ENCODE data around the gene EIF3A. TPM values are rescaled to one million over a fixed set of nuclear protein-coding genes. Genes with fewer than 3 reads are reported as not detected.
A peak's percentile ranks its signal among the peaks of the same experiment; 100 is the strongest.
"Not testable (repeated sequence)": the region's sequence is repeated elsewhere in the genome, so short reads cannot be mapped to it uniquely, and the experiment has no call there.

Gene EIF3A
- 86.0 and 89.5 TPM in 2 replicates for total RNA-seq (2014; rRNA removed; shearing (Covaris generic))

- Histone ChIP-seq H3K27me3 (replicated peaks) (no peaks in the 10 kb centered on the region), H3K4me1 (replicated peaks) (peaks cover 21% of the 10 kb centered on the region), H3K27ac (peak within 1 kb of the TSS; percentile 88), H3K9me3 (replicated peaks) (no peaks in the 10 kb centered on the region), H3K36me3 (peaks cover 29% of the 10 kb centered on the region), H3K4me3 (peak within 1 kb of the TSS; percentile 86)
- DNase-seq (ENCODE audit: low read depth in 1 of 2, low spot score in 2 of 2), result peak; percentile 90 to 95
Measured at GRCh38 chr10:119080521-119081259, at the start of gene EIF3A. TSS of gene EIF3A (minus strand) at chr10:119080817. CDS start at chr10:119080676, 141 bp downstream.

- peaks cover 61% of the 10 kb centered on the region for H3K36me3 ChIP-seq
- no peak overlapping the region for H3K27ac ChIP-seq
- H3K4me1 ChIP-seq (replicated peaks), result peaks cover 22% of the 10 kb centered on the region
- H3K27me3 ChIP-seq (replicated peaks), result no peaks in the 10 kb centered on the region
- H3K4me3 ChIP-seq, result no peak overlapping the region
- H3K9me3 ChIP-seq (replicated peaks), result no peaks in the 10 kb centered on the region
- DNase-seq (ENCODE audit: low read depth in 1 of 2, low spot score in 2 of 2), result no peak
Measured at GRCh38 chr10:119129721-119130120, 49.1 kb upstream of the EIF3A start.

- Histone ChIP-seq H3K4me1 (replicated peaks) (peaks cover 11% of the 10 kb centered on the region), H3K9me3 (replicated peaks) (no peaks in the 10 kb centered on the region), H3K36me3 (peaks cover 52% of the 10 kb centered on the region), H3K27ac (no peak overlapping the region), H3K4me3 (no peak overlapping the region), H3K27me3 (replicated peaks) (no peaks in the 10 kb centered on the region)
- DNase-seq (ENCODE audit: low read depth in 1 of 2, low spot score in 2 of 2), result no peak
Measured at GRCh38 chr10:119125942-119126341, 45.3 kb upstream of the EIF3A start.

- no peak overlapping the region for H3K4me3 ChIP-seq
- H3K27me3 ChIP-seq (replicated peaks), result no peaks in the 10 kb centered on the region
- no peak overlapping the region for H3K27ac ChIP-seq
- no peaks in the 10 kb centered on the region for H3K4me1 ChIP-seq (replicated peaks)
- no peak for DNase-seq (ENCODE audit: low read depth in 1 of 2, low spot score in 2 of 2)
- H3K36me3 ChIP-seq, result peaks cover 59% of the 10 kb centered on the region
- H3K9me3 ChIP-seq (replicated peaks), result no peaks in the 10 kb centered on the region
Measured at GRCh38 chr10:119120875-119121274, 40.3 kb upstream of the EIF3A start.

- H3K4me3 ChIP-seq, result no peak overlapping the region
- H3K27me3 ChIP-seq (replicated peaks), result no peaks in the 10 kb centered on the region
- H3K4me1 ChIP-seq (replicated peaks), result no peaks in the 10 kb centered on the region
- DNase-seq (ENCODE audit: low read depth in 1 of 2, low spot score in 2 of 2), result no peak
- peaks cover 55% of the 10 kb centered on the region for H3K36me3 ChIP-seq
- H3K27ac ChIP-seq, result no peak overlapping the region
- H3K9me3 ChIP-seq (replicated peaks), result no peaks in the 10 kb centered on the region
Measured at GRCh38 chr10:119120413-119120867, 39.8 kb upstream of the EIF3A start.

GRCh38 chr10:119119400-119119799, 38.8 kb upstream of the EIF3A start:
- H3K27me3 ChIP-seq (replicated peaks), result no peaks in the 10 kb centered on the region
- no peak overlapping the region for H3K4me3 ChIP-seq
- no peaks in the 10 kb centered on the region for H3K9me3 ChIP-seq (replicated peaks)
- H3K27ac ChIP-seq, result no peak overlapping the region
- DNase-seq (ENCODE audit: low read depth in 1 of 2, low spot score in 2 of 2), result no peak
- H3K4me1 ChIP-seq (replicated peaks), result no peaks in the 10 kb centered on the region
- peaks cover 50% of the 10 kb centered on the region for H3K36me3 ChIP-seq

GRCh38 chr10:119118231-119118630, 37.6 kb upstream of the EIF3A start:
- Histone ChIP-seq H3K9me3 (replicated peaks) (no peaks in the 10 kb centered on the region), H3K36me3 (peaks cover 50% of the 10 kb centered on the region), H3K4me3 (no peak overlapping the region), H3K27me3 (replicated peaks) (no peaks in the 10 kb centered on the region), H3K27ac (no peak overlapping the region), H3K4me1 (replicated peaks) (peaks cover 4% of the 10 kb centered on the region; the same call in 1 of the 2 replicates)
- no peak for DNase-seq (ENCODE audit: low read depth in 1 of 2, low spot score in 2 of 2)

GRCh38 chr10:119116326-119116951, 35.8 kb upstream of the EIF3A start:
- Histone ChIP-seq H3K4me3 (no peak overlapping the region), H3K4me1 (replicated peaks) (peaks cover 8% of the 10 kb centered on the region; the same call in 1 of the 2 replicates), H3K9me3 (replicated peaks) (no peaks in the 10 kb centered on the region), H3K27me3 (replicated peaks) (no peaks in the 10 kb centered on the region), H3K36me3 (peaks cover 44% of the 10 kb centered on the region), H3K27ac (0 out of 2 replicates have a peak overlapping the region, but pooled peaks have one; percentile 28)
- no peak for DNase-seq (ENCODE audit: low read depth in 1 of 2, low spot score in 2 of 2)

- H3K4me3 ChIP-seq, result no peak overlapping the region
- H3K36me3 ChIP-seq, result peaks cover 43% of the 10 kb centered on the region
- H3K27ac ChIP-seq, result 0 out of 2 replicates have a peak overlapping the region, but pooled peaks have one; percentile 28
- H3K4me1 ChIP-seq (replicated peaks), result peaks cover 8% of the 10 kb centered on the region; the same call in 1 of the 2 replicates
- no peaks in the 10 kb centered on the region for H3K27me3 ChIP-seq (replicated peaks)
- no peaks in the 10 kb centered on the region for H3K9me3 ChIP-seq (replicated peaks)
- DNase-seq (ENCODE audit: low read depth in 1 of 2, low spot score in 2 of 2), result no peak
Measured at GRCh38 chr10:119115926-119116325, 35.3 kb upstream of the EIF3A start.

- peaks cover 37% of the 10 kb centered on the region for H3K36me3 ChIP-seq
- no peak overlapping the region for H3K4me3 ChIP-seq
- peaks cover 8% of the 10 kb centered on the region; the same call in 1 of the 2 replicates for H3K4me1 ChIP-seq (replicated peaks)
- no peak for DNase-seq (ENCODE audit: low read depth in 1 of 2, low spot score in 2 of 2)
- no peaks in the 10 kb centered on the region for H3K27me3 ChIP-seq (replicated peaks)
- H3K9me3 ChIP-seq (replicated peaks), result no peaks in the 10 kb centered on the region
- no peak overlapping the region for H3K27ac ChIP-seq
Measured at GRCh38 chr10:119113751-119114732, 33.4 kb upstream of the EIF3A start.

GRCh38 chr10:119112056-119112455, 31.4 kb upstream of the EIF3A start:
- no peaks in the 10 kb centered on the region for H3K9me3 ChIP-seq (replicated peaks)
- DNase-seq (ENCODE audit: low read depth in 1 of 2, low spot score in 2 of 2), result no peak
- no peaks in the 10 kb centered on the region for H3K27me3 ChIP-seq (replicated peaks)
- H3K27ac ChIP-seq, result peak overlapping the region; percentile 46
- H3K4me1 ChIP-seq (replicated peaks), result peaks cover 8% of the 10 kb centered on the region; the same call in 1 of the 2 replicates
- peaks cover 38% of the 10 kb centered on the region for H3K36me3 ChIP-seq
- no peak overlapping the region for H3K4me3 ChIP-seq

- H3K27ac ChIP-seq, result not testable (repeated sequence)
Measured at GRCh38 chr10:119107771-119108170, 27.2 kb upstream of the EIF3A start.

GRCh38 chr10:119107106-119107505, 26.5 kb upstream of the EIF3A start:
- not testable (repeated sequence) for H3K9me3 ChIP-seq (replicated peaks); H3K4me3 ChIP-seq; H3K27me3 ChIP-seq (replicated peaks); DNase-seq (ENCODE audit: low read depth in 1 of 2, low spot score in 2 of 2); H3K27ac ChIP-seq
- Histone ChIP-seq H3K4me1 (replicated peaks) (peaks cover 21% of the 10 kb centered on the region), H3K36me3 (peaks cover 26% of the 10 kb centered on the region)

More at GRCh38 chr10:119107771-119108170, 27.2 kb upstream of the EIF3A start:
- not testable (repeated sequence) for H3K9me3 ChIP-seq (replicated peaks); DNase-seq (ENCODE audit: low read depth in 1 of 2, low spot score in 2 of 2); H3K4me3 ChIP-seq; H3K27me3 ChIP-seq (replicated peaks)
- Histone ChIP-seq H3K36me3 (peaks cover 27% of the 10 kb centered on the region), H3K4me1 (replicated peaks) (peaks cover 22% of the 10 kb centered on the region)
